Stimulated activated naive CD8-positive, alpha-beta T cell treated with anti-CD3 and anti-CD28 coated beads, Interleukin-15, amount 100 ng/mL, for 72 hours (primary cell): ENCODE data around the gene FILIP1L.

ENCODE experiments used
- ATAC-seq: fragments of 150-1000 bp; cut with Tn5 transposase; 2 replicates; pipeline ENCODE4 v1.10.0; 2021; ENCODE audit warnings: mild to moderate bottlenecking, moderate library complexity
- DNase-seq, 2 donors: peaks; one replicate each; pipeline ENCODE4 v3.0.0; 2021 to 2022
- H3K27ac Mint-ChIP-seq, 2 donors: one replicate each; pipeline ENCODE4 v1.8.0; 2022; ENCODE audit warnings: mild to moderate bottlenecking in 2 of 2, mixed read lengths in 2 of 2, moderate library complexity in 2 of 2
- H3K27me3 Mint-ChIP-seq: one replicate; pipeline ENCODE4 v1.8.0; 2022; ENCODE audit warnings: mixed read lengths
- H3K4me1 Mint-ChIP-seq: one replicate; pipeline ENCODE4 v1.8.0; 2022; ENCODE audit warnings: mild to moderate bottlenecking, mixed read lengths
- H3K4me3 Mint-ChIP-seq, 2 donors: one replicate each; pipeline ENCODE4 v1.8.0; 2022; ENCODE audit warnings: mild to moderate bottlenecking in 2 of 2, mixed read lengths in 2 of 2, moderate library complexity in 1 of 2
- H3K9me3 Mint-ChIP-seq, 2 donors: one replicate each; pipeline ENCODE4 v1.8.0; 2022; ENCODE audit warnings: mixed read lengths in 2 of 2

The FILIP1L gene

GRCh38 chr3:99947356-99947755 is 166.9 kb downstream of the FILIP1L start:
- no peak for DNase-seq
- no peak for ATAC-seq
- H3K27ac Mint-ChIP-seq = no peak overlapping the region
- H3K4me3 Mint-ChIP-seq = no peak overlapping the region
- H3K9me3 Mint-ChIP-seq = no peaks in the 10 kb centered on the region
- H3K27me3 Mint-ChIP-seq = no peaks in the 10 kb centered on the region
- H3K4me1 Mint-ChIP-seq = peaks cover 19% of the 10 kb centered on the region

DNA sequence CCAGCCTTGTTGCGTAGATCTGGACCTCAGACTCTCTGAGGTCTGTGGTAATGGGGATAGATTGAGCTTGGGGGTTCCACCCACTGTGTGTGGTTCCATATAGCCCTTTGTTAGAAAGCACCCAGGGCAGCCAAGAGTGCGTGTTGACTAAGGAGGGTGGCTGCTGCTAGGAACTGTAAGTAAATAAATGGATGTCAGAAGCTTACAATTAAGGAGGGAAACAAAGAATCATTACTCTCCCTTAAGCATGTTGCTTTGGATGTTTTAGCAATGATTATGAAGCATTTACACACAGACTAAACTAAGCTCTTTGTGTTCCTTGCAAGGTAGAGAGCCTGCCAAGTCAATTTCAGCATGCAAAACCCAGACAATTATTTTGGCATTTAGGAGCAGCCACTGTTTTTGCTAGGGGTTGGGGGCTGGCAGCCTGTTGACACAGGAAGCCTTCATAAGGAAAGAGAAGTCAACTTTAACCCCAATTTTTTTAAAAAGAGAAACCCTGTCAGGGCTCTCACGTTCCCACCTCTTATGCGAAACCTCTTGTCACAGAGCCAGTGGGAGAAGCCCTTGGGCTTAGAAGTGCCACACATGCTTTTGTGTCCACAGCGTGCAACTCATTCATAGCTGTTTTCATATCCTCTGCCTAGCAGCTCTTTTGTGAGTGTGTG is 168.8 kb downstream of the FILIP1L start:
- Mint-ChIP-seq H3K9me3 (no peaks in the 10 kb centered on the region), H3K27me3 (no peaks in the 10 kb centered on the region), H3K27ac (no peak overlapping the region), H3K4me1 (peaks cover 23% of the 10 kb centered on the region), H3K4me3 (no peak overlapping the region)
- ATAC-seq = peak; percentile 52
- no peak for DNase-seq

DNA sequence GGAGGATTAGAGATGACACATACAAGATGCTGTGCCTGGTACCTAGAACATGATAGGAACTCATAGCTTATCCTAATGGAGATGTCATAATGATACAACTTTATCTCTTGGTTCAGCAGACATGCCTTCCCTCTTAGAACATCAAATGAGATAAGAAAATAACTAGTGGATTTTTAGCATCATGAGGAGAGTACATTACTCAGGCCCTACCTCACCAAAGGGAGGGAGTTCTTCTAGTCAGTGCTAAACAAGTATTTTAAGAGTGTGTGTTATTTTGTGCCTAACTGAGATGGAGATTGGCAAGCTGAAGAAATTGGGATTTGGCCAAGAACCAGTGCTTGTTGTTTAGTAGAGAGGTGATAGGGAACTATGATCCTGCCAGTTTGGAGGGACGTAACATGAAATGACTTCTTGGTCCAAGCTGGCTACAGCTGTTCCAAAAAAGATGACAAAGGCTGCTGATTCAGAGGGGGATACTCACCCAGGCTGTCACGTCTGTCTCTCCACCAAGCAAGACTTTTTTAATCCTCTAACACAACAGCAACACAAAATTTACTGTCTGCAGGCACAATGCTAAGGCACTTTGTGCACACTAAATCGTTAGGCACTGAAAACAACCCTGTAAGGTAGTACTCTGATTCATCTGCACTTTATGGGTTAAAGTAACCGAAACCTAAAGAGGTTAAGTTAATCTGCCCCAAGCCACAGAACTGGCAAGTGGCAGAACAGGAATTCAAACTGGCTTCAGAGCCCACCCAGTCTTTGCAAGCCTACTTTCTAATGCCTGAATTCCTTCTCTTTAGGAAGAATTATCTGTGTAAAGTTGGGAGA is 170.2 kb downstream of the FILIP1L start:
- DNase-seq (no peak), ATAC-seq (no peak)
- H3K4me1 Mint-ChIP-seq = peaks cover 36% of the 10 kb centered on the region
- no peaks in the 10 kb centered on the region for H3K27me3 Mint-ChIP-seq
- H3K27ac Mint-ChIP-seq = no peak overlapping the region
- no peak overlapping the region for H3K4me3 Mint-ChIP-seq
- H3K9me3 Mint-ChIP-seq = no peaks in the 10 kb centered on the region

GRCh38 chr3:99941211-99941610 is 173.1 kb downstream of the FILIP1L start:
- Mint-ChIP-seq H3K4me3 (no peak overlapping the region), H3K27me3 (no peaks in the 10 kb centered on the region), H3K27ac (no peak overlapping the region), H3K4me1 (peaks cover 60% of the 10 kb centered on the region), H3K9me3 (no peaks in the 10 kb centered on the region)
- DNase-seq = no peak
- no peak for ATAC-seq

GRCh38 chr3:99940350-99940749 is 174.0 kb downstream of the FILIP1L start:
- no peak for DNase-seq
- Mint-ChIP-seq H3K27ac (peak overlapping the region in 1 of 2 donors; percentile 14), H3K4me1 (peaks cover 60% of the 10 kb centered on the region)

GRCh38 chr3:99939876-99940275 is 174.4 kb downstream of the FILIP1L start:
- no peak overlapping the region for H3K27ac Mint-ChIP-seq
- DNase-seq (no peak), ATAC-seq (no peak)
- H3K4me1 Mint-ChIP-seq = peaks cover 55% of the 10 kb centered on the region
- H3K9me3 Mint-ChIP-seq = no peaks in the 10 kb centered on the region
- no peaks in the 10 kb centered on the region for H3K27me3 Mint-ChIP-seq
- no peak overlapping the region for H3K4me3 Mint-ChIP-seq

More at GRCh38 chr3:99940350-99940749, 174.0 kb downstream of the FILIP1L start:
- Mint-ChIP-seq H3K9me3 (no peaks in the 10 kb centered on the region), H3K27me3 (no peaks in the 10 kb centered on the region), H3K4me3 (no peak overlapping the region)
- ATAC-seq = no peak

DNA sequence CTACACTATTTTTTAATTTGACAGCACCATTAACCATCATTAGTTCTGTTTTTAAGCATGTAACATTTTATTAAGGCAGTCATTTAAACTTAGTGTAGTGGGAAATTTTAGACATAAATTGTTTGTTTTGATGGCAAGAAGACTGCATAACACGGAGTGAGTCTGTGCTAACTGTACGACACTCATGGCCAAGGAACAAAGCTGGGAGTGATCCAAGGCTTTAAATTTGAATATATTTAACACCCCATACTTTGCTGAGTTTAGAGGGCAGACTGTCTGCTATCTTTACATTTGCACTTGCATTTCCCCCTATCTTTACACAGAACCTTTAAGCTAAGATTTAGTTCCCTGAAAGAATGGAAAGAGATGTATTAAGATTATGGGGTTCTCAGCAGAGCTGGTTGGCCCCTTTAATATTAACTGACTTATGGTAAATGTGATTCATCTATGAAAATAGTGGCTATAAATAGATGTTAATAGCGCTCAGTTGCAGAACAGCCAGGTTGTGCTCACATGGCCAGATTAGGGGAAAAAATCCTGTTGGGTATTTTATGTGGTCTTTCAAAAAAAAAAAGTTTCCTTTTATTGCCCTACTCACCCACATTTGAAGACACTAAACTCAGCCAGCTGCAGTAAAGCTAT is 175.9 kb downstream of the FILIP1L start:
- H3K27me3 Mint-ChIP-seq = no peaks in the 10 kb centered on the region
- peak overlapping the region in 1 of 2 donors; percentile 47 for H3K4me3 Mint-ChIP-seq
- no peak for ATAC-seq
- H3K27ac Mint-ChIP-seq = peak overlapping the region; percentile 54 to 71
- H3K4me1 Mint-ChIP-seq = peaks cover 42% of the 10 kb centered on the region
- no peak for DNase-seq
- H3K9me3 Mint-ChIP-seq = no peaks in the 10 kb centered on the region

- DNase-seq = no peak
- H3K27me3 Mint-ChIP-seq = no peaks in the 10 kb centered on the region
- H3K9me3 Mint-ChIP-seq = no peaks in the 10 kb centered on the region
- H3K4me1 Mint-ChIP-seq = peaks cover 39% of the 10 kb centered on the region
- no peak overlapping the region for H3K4me3 Mint-ChIP-seq
- no peak for ATAC-seq
- H3K27ac Mint-ChIP-seq = no peak overlapping the region
These were observed 179.1 kb downstream of the FILIP1L start for GRCh38 chr3:99934975-99935797.

GRCh38 chr3:99933971-99934750 is 180.1 kb downstream of the FILIP1L start:
- peaks cover 29% of the 10 kb centered on the region for H3K4me1 Mint-ChIP-seq
- H3K9me3 Mint-ChIP-seq = no peaks in the 10 kb centered on the region
- DNase-seq (no peak), ATAC-seq (no peak)
- H3K27ac Mint-ChIP-seq = no peak overlapping the region
- H3K4me3 Mint-ChIP-seq = no peak overlapping the region
- no peaks in the 10 kb centered on the region for H3K27me3 Mint-ChIP-seq

- H3K4me3 Mint-ChIP-seq = no peak overlapping the region
These were observed 183.2 kb downstream of the FILIP1L start for GRCh38 chr3:99931059-99931458.

DNA sequence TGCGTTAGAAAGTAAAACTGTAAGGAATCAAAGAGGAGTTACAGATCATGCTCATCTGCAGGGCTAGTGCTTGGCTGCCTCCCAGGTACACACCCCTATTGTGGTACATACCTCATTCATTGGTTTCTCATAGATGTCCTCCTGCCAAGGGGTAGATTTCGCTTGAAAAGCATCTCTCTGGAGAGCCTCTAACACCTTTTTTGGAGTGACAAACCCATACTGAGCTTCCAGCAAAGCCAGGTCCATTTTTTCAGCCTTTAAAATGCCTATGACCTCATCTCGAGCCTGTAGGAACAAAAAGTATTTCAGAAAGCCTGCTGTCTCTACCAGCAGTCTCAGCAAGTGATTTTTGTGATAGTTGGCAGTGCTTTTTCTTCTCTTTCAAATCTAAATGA is 184.6 kb downstream of the FILIP1L start:
- Mint-ChIP-seq H3K27ac (no peak overlapping the region), H3K4me3 (no peak overlapping the region), H3K9me3 (no peaks in the 10 kb centered on the region), H3K4me1 (peaks cover 5% of the 10 kb centered on the region), H3K27me3 (no peaks in the 10 kb centered on the region)
- no peak for ATAC-seq
- no peak for DNase-seq

More at GRCh38 chr3:99931059-99931458, 183.2 kb downstream of the FILIP1L start:
- ATAC-seq (no peak), DNase-seq (no peak)
- Mint-ChIP-seq H3K27me3 (no peaks in the 10 kb centered on the region), H3K4me1 (peaks cover 5% of the 10 kb centered on the region), H3K27ac (no peak overlapping the region), H3K9me3 (no peaks in the 10 kb centered on the region)

DNA sequence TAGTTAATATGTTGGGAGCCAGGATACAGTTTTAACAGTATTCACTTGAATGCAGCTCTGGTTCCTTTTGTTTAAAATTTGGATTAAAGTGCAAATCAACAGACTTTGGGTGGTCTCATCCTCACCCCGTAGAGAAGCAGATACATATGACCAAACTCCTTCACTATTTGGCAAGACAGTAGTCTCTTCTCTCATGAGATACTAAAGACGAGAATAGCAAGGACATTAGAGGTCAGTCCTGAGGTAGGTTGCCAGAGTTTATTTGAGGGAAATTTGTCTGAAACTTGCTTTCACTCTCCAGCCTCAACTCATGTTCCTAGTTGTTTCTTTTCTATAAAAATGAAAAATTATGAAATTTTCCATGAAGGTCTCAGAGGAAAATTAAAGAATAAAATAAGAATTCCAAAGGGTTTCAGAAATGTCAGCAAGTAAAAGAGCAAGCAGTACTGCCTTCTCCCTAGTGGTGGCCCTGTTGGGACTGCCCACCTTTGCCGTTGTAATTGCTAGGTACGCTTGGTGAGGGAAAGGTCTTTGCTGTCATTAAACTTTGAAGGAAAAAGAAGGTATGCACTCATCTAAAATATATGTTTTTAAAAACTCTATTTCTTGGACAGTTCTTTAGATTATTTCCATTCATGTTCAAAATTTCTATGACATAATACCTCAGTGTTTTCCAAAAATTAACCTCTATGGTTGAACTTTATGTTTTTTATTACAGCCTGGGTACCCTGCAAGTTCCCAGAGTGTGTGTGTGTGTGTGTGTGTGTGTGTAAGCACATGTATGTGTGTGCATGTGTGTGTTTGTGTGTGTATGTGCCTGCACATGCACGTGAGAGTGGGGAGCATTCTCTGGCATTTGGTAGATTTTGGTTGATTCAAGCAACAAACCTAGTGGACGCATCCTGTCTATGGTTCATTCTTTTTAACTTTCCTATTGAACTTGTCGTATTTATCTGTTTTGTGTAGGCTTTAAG is 185.2 kb downstream of the FILIP1L start:
- Mint-ChIP-seq H3K27ac (no peak overlapping the region), H3K4me3 (no peak overlapping the region)
- ATAC-seq = no peak

DNA sequence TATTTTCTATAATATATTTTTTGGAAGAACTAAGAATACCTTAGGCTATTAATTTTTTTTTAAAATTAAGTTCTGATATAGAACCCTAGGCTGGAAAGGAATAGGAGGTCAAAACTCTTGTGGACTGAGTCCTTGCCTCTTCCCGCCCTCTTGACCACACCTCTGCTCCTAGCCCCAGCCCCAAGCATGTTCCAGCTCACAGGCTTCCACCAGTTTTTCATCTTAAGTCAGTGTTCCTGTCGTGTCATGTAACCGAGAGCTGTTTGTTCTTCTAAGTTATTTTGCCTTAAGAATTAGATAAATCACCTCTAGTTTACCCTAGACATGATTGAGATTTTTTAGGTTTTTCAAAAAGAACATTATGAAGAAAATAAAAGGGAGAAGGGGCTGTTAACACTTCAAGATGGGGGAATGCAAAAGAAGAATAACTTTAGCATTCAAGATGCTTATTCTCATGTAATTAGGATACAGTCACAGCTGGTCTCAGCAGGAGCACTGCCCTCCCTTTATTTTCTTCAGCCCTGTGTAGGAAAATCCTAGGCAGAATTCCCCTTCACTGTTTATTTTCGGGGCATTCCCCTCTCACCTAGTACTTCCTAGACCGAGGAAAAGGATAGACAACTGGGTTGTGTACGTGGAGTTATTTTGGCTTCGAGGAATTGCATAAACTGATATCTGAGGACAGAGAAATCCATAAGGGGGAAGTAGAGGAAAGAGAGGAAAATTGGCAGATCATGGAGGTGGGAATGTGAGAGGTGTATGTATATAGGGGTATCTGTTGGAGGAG is 186.4 kb downstream of the FILIP1L start:
- H3K4me3 Mint-ChIP-seq = no peak overlapping the region
- DNase-seq = no peak
- ATAC-seq = no peak
- no peaks in the 10 kb centered on the region for H3K27me3 Mint-ChIP-seq
- H3K27ac Mint-ChIP-seq = peak overlapping the region in 1 of 2 donors; percentile 16
- H3K9me3 Mint-ChIP-seq = peaks cover 0 to 8% of the 10 kb centered on the region in 2 donors
- peaks cover 5% of the 10 kb centered on the region for H3K4me1 Mint-ChIP-seq

More for the DNA sequence above, 185.2 kb downstream of the FILIP1L start:
- peaks cover 5% of the 10 kb centered on the region for H3K4me1 Mint-ChIP-seq
- H3K27me3 Mint-ChIP-seq = no peaks in the 10 kb centered on the region
- no peak for DNase-seq
- no peaks in the 10 kb centered on the region for H3K9me3 Mint-ChIP-seq
